Natural killer cell (primary cell): ENCODE measurements around the gene NFATC4. TPM values are rescaled to one million over a fixed set of nuclear protein-coding genes. Genes with fewer than 3 reads are reported as not detected.

Experiments
- ATAC-seq, 3 donors: fragments of 150-1000 bp in 2 of 3; fragments of 200-7000 bp in 1 of 3; cut with Tn5 transposase; 1 replicate in 1 of 3; 2 replicates in 2 of 3; pipeline ENCODE4 v1.10.0; 2021; ENCODE audit warnings: mild to moderate bottlenecking in 2 of 3, moderate library complexity in 2 of 3
- DNase-seq, 2 donors: peaks; one replicate each; pipeline versions ENCODE4 v3.0.0 to v3.0.0-alpha.2; 2013 to 2021; ENCODE audit warnings: mixed read lengths in 1 of 2
- H3K27ac ChIP-seq: one replicate; pipeline ENCODE4 v1.5.1; 2013; ENCODE audit warnings: mild to moderate bottlenecking, low read length
- H3K27me3 ChIP-seq: one replicate; pipeline ENCODE4 v1.6.1; 2013; ENCODE audit warnings: low read length; ENCODE audit not compliant: control insufficient read depth, insufficient read depth
- H3K36me3 ChIP-seq: one replicate; pipeline ENCODE4 v1.6.1; 2013; ENCODE audit warnings: low read length; ENCODE audit not compliant: control insufficient read depth, insufficient read depth
- H3K4me1 ChIP-seq: one replicate; pipeline ENCODE4 v1.6.1; 2013; ENCODE audit warnings: low read length; ENCODE audit not compliant: control insufficient read depth, insufficient read depth
- H3K4me3 ChIP-seq: one replicate; pipeline ENCODE4 v1.5.1; 2013; ENCODE audit warnings: low read length
- H3K9me3 ChIP-seq: one replicate; pipeline ENCODE4 v1.6.1; 2013; ENCODE audit warnings: low read length; ENCODE audit not compliant: control insufficient read depth, insufficient read depth
- H3K27ac Mint-ChIP-seq, 2 donors: one replicate each; pipeline ENCODE4 v1.8.0; 2022; ENCODE audit warnings: mild to moderate bottlenecking in 2 of 2, mixed read lengths in 2 of 2, moderate library complexity in 1 of 2
- H3K27me3 Mint-ChIP-seq, 2 donors: one replicate each; pipeline ENCODE4 v1.8.0; 2022; ENCODE audit warnings: low read depth in 2 of 2, mixed read lengths in 2 of 2
- H3K36me3 Mint-ChIP-seq: one replicate; pipeline ENCODE4 v1.8.0; 2022; ENCODE audit warnings: mixed read lengths
- H3K4me1 Mint-ChIP-seq, 2 donors: one replicate each; pipeline ENCODE4 v1.8.0; 2022; ENCODE audit warnings: mixed read lengths in 2 of 2
- H3K4me3 Mint-ChIP-seq: one replicate; pipeline ENCODE4 v1.8.0; 2022; ENCODE audit warnings: mild to moderate bottlenecking, moderate library complexity, mixed read lengths
- H3K9me3 Mint-ChIP-seq, 2 donors: one replicate each; pipeline ENCODE4 v1.8.0; 2022; ENCODE audit warnings: mixed read lengths in 2 of 2
- CTCF ChIP-seq: fragments of 200-600 bp; IDR thresholded peaks from one replicate; pipeline ENCODE4 v1.8.0; 2022; ENCODE audit warnings: antibody characterized with exemption
- WGBS: methylation state at CpG from one replicate; pipeline ENCODE4 v1.1.7; 2013; ENCODE audit warnings: missing lambda C conversion rate; ENCODE audit not compliant: insufficient coverage; 5-methylcytosine and 5-hydroxymethylcytosine counted together
- intact Hi-C: fragments of 100-400 bp; cut with micrococcal nuclease; formaldehyde crosslinking; loops from one replicate; pipeline ENCODE4 v1.14.2; 2022
- total RNA-seq, 4 donors: library from RNA; stranded (reverse); fragments of 120-200 nt in 1 of 4; gene quantifications; one replicate each; pipeline versions ENCODE4 v1.2.3 to v1.2.4, GENCODE V29; 2013 to 2022

Gene NFATC4
- total RNA-seq, 3 donors from 2014 or later (not counting 1 experiment from before 2014, with no cell fraction given), result not detected

DNA sequence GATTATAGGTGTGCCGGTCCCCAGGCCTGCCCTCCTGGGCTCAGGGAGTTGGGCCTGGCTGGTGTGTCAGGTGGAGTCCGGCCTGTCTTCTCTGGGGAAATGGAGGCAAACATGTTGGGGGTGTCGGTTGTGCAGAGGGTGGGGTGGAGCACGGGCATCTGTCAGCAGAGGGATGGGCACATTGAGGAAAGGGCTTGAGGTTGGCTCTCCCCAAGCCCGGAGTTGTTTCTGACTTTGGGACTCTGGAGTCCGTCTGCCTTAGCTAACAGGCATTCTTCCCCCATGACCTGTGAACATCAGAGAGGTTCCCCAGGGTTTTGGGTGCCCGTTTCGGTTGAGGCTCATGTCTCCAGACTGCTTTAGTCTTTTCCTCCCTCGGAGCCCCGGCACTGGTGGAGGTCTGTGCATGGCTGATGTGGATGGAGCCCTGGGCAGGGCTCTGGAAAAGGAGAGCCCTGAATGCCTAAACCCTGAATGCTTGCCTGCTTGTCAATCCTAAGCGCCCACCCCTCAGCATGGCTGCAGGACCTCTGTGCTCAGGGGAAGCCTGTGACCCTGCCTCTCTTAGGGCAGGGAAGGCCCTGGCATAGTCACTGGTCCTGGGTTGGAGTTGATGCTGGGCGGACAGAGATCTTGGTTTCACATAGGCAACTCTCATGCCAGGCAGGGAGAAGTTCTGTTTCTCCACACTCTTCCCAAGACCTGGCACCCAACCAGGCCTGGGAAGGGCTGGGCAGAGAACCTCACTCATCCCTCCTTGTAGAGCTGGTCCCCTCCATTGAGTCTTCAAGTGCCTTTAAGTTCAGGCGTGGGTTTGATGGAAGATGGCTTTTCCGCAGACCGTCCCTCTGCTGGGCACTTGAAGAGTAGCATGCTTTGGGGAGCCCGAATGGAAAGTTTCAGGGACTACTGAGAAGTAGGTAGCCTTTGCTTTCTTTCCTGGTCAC, 43.7 kb downstream of the NFATC4 start:
- Mint-ChIP-seq H3K27ac (no peak overlapping the region), H3K27me3 (peaks cover 0 to 7% of the 10 kb centered on the region in 2 donors), H3K4me1 (no peaks in the 10 kb centered on the region), H3K9me3 (no peaks in the 10 kb centered on the region), H3K36me3 (no peaks in the 10 kb centered on the region), H3K4me3 (no peak overlapping the region)
- ATAC-seq, result peak; percentile 43 to 79 (median 68)
- WGBS, result 77% methylated on average over 16 of the region's 16 CpGs
- intact Hi-C loops, result no loop called here
- peak in 1 of 2 donors; percentile 67 for DNase-seq
- Histone ChIP-seq H3K9me3 (no peaks in the 10 kb centered on the region), H3K36me3 (no peaks in the 10 kb centered on the region), H3K4me3 (no peak overlapping the region), H3K27ac (no peak overlapping the region), H3K27me3 (no peaks in the 10 kb centered on the region), H3K4me1 (no peaks in the 10 kb centered on the region)
- TF ChIP-seq CTCF, result peak; percentile 58

GRCh38 chr14:24414077-24414476, 46.1 kb downstream of the NFATC4 start:
- Mint-ChIP-seq H3K27me3 (peaks cover 0 to 10% of the 10 kb centered on the region in 2 donors), H3K36me3 (no peaks in the 10 kb centered on the region), H3K4me3 (no peak overlapping the region), H3K9me3 (no peaks in the 10 kb centered on the region), H3K4me1 (no peaks in the 10 kb centered on the region), H3K27ac (no peak overlapping the region)
- no peak overlapping the region for H3K4me3 ChIP-seq
- no peaks in the 10 kb centered on the region for H3K4me1 ChIP-seq
- H3K36me3 ChIP-seq, result no peaks in the 10 kb centered on the region
- ATAC-seq (no peak), DNase-seq (no peak)
- H3K9me3 ChIP-seq, result no peaks in the 10 kb centered on the region
- TF ChIP-seq CTCF, result no peak
- no peaks in the 10 kb centered on the region for H3K27me3 ChIP-seq
- intact Hi-C loops, result no loop called here
- WGBS, result 100% methylated on average over 1 of the region's 1 CpG
- no peak overlapping the region for H3K27ac ChIP-seq

DNA sequence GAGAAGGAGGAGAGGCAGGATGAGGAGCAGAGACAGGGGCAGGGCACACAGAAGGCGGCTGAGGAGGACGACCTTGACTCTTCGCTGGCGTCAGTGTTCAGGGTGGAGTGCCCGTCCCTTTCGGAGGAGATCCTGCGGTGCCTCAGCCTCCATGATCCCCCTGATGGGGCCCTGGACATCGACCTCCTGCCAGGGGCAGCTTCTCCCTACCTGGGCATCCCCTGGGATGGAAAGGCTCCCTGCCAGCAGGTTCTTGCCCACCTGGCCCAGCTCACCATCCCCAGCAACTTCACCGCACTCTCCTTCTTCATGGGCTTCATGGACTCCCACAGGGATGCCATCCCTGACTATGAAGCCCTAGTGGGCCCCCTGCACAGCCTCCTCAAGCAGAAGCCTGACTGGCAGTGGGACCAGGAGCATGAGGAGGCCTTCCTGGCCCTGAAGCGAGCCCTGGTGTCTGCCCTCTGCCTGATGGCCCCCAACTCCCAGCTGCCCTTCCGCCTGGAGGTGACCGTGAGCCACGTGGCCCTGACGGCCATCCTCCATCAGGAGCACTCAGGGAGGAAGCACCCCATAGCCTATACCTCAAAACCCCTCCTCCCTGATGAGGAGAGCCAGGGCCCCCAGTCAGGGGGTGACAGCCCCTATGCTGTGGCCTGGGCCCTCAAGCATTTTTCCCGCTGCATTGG, 46.9 kb downstream of the NFATC4 start:
- Histone ChIP-seq H3K27me3 (no peaks in the 10 kb centered on the region), H3K4me1 (no peaks in the 10 kb centered on the region), H3K36me3 (no peaks in the 10 kb centered on the region), H3K9me3 (no peaks in the 10 kb centered on the region), H3K4me3 (no peak overlapping the region), H3K27ac (no peak overlapping the region)
- no peak for TF ChIP-seq CTCF
- no peak for ATAC-seq
- DNase-seq, result no peak
- intact Hi-C loops, result no loop called here
- Mint-ChIP-seq H3K36me3 (no peaks in the 10 kb centered on the region), H3K27me3 (peaks cover 0 to 14% of the 10 kb centered on the region in 2 donors), H3K27ac (no peak overlapping the region), H3K4me3 (no peak overlapping the region), H3K9me3 (no peaks in the 10 kb centered on the region), H3K4me1 (no peaks in the 10 kb centered on the region)
- WGBS, result 94% methylated on average over 15 of the region's 15 CpGs
